GM21529 (cell line): ENCODE data around the gene FAAP100.

Experiments
- ATAC-seq: cut with Tn5 transposase; IDR thresholded peaks from one replicate; pipeline ENCODE4 v1.9.1; 2021; ENCODE audit not compliant: unreplicated experiment

FAAP100 gene

GRCh38 chr17:81513372-81513752, 38.8 kb downstream of the FAAP100 start:
- no peak for ATAC-seq

- ATAC-seq: peak; percentile 35
Measured at GRCh38 chr17:81512562-81513371, 39.4 kb downstream of the FAAP100 start, which contains the start of gene ACTG1. TSS of gene ACTG1 (minus strand) at chr17:81512799. CDS start at chr17:81512354, 445 bp downstream.

- ATAC-seq: peak; percentile 6
Measured at GRCh38 chr17:81511804-81512561, 40.2 kb downstream of the FAAP100 start.

DNA sequence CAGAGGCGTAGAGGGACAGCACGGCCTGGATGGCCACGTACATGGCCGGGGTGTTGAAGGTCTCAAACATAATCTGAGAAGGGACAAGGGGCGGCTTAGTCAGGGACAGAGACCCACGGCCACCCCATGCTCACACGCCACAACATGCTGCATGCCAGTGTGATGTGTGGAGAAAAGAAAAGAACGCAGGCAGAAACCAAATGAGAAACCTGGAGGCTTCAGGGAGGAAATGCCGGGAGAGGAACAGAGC, 40.7 kb downstream of the FAAP100 start:
- no peak for ATAC-seq

- ATAC-seq: no peak
Measured at GRCh38 chr17:81510785-81511553, 41.2 kb downstream of the FAAP100 start.

DNA sequence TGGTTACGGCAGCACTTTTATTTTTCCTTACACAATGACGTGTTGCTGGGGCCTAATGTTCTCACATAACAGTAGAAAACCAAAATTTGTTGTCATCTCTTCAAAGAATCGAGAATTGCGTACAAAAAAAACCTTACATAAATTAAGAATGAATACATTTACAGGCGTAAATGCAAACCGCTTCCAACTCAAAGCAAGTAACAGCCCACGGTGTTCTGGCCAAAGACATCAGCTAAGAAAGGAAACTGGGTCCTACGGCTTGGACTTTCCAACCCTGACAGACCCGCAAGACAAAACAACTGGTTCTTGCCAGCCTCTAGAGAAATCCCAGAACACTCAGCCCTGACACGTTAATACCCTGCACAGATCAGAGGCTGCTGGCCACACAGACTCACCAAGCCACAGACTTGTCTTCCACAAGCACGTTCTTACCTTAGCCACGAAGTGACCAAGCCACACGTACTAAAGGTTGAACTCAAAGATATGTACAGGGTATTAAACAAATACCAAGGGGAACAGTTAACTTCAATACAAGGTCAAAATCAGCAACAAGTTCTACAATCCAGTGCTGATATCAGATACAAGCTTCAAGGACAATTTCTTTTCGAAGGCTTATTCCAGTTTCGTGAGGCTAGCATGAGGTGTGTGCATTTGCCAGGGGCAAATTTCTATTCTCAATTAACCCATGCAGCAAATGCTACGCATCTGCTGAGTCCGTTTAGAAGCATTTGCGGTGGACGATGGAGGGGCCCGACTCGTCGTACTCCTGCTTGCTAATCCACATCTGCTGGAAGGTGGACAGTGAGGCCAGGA, 42.0 kb downstream of the FAAP100 start:
- no peak for ATAC-seq

- ATAC-seq: no peak
Measured at GRCh38 chr17:81509207-81509971, 42.8 kb downstream of the FAAP100 start.

- ATAC-seq: no peak
Measured at GRCh38 chr17:81508639-81509206, 43.4 kb downstream of the FAAP100 start.

DNA sequence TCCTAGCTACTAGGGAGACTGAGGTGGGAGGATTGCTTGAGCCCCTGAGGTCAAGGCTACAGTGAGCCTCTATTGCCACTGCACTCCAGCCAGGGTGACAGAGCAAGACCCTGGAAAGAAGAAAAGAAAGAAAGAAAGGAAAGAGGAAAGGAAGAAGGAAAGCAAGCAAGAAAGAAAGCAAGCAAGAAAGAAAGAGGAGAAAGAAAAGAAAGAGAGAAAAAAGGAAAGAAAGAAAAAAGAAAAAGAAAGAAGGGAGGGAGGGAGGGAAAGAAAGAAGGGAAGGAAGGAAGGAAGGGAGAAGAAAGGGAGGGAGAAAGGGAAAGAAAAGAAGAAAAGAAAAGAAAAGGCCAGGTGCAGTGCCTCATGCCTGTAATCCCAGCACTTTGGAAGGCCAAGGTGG, 48.5 kb downstream of the FAAP100 start:
- ATAC-seq: no peak

- ATAC-seq: no peak
Measured at GRCh38 chr17:81502471-81503017, 49.6 kb downstream of the FAAP100 start.

- ATAC-seq: no peak
Measured at GRCh38 chr17:81500047-81500446, 52.1 kb downstream of the FAAP100 start.

- ATAC-seq: no peak
Measured at GRCh38 chr17:81499601-81499970, 52.6 kb downstream of the FAAP100 start.

GRCh38 chr17:81498953-81499600, 53.1 kb downstream of the FAAP100 start:
- no peak for ATAC-seq

DNA sequence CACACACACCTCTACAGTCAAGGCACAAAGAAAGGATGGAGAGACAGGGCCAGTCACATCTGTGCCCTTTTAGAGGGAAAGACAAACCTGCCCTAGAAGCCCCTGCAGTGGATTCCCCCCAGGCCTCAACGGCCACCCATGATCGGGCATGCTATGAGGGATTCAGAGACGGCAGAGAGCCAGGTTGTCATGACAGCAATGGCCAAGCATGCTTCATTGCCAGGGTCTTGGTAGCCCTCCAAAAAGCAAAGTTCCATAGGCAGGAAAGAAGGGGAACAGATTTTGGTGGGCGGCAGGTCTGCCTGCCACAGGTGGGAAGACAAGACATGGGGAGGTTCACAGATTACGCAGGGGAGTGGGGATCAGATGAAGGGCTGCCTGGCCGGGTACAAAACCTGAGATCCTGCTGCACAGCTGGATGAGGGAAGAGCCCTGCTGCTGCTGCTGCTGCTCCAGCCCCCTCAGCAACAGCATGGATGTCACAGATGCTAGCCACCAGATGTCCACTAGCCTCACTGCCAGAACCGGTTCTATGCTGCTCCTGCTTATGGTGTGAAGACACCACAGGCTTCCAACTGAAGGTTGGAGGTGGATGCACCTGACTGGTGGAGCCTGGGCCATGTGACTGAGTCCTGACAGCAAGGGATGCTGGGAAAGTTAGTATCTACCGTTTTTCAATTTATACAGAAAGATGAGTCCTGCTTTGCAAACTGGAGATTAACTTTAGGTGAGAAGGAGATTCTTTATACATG, 57.4 kb downstream of the FAAP100 start:
- no peak for ATAC-seq

DNA sequence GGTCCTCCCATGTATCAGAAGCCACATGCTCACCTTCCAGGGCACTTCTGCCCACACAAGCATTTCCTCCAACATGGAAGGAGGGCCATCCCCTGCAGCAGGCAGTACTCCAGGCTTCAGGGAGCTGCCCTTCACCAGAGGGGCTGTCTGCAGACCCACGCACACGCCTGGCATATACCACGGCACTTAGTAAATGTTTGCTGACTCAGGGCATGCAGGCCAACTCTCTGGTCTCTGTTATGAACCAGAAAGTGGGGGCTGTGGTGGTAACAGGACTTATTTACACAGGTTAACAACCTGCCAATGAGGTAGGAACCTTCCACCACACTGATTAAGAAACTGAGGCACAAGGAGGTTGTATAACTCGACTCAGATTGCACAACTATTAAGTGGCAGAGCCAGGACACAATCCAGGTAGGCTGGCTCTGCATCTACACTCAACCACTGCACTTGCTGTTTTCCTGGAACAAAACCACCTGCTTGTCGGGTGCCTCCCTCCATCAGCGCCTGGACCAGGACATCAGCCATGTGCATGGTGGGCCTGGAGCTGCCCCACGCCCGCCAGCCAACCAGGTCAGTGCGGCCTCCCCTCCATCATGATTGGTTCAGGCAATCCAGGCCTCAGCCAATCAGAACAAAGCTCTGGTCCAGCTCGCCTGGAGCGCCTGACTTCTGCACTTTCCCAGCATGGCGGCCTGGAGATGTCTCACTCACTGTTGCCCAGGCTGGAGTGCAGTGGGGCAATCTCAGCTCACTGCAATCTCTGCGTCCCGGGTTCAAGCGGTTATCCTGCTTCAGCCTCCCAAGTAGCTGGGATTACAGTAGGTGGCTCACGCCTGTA, 58.7 kb downstream of the FAAP100 start:
- no peak for ATAC-seq

DNA sequence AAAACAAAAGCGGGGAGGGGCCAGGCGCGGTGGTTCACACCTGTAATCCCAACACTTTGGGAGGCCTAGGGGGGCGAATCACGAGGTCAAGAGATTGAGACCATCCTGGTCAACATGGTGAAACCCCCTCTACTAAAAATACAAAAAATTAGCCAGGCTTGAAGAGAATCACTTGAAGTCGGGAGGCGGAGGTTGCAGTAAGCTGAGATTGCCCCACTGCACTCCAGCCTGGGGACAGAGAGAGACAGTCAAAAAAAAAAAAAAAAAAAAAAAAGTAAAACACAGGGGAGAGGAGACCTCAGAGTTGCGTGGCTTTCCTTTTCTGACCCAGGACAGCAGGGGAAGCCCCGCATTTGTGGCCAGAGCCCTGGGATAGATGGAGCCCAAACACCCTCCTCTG, 59.4 kb downstream of the FAAP100 start:
- ATAC-seq: no peak

DNA sequence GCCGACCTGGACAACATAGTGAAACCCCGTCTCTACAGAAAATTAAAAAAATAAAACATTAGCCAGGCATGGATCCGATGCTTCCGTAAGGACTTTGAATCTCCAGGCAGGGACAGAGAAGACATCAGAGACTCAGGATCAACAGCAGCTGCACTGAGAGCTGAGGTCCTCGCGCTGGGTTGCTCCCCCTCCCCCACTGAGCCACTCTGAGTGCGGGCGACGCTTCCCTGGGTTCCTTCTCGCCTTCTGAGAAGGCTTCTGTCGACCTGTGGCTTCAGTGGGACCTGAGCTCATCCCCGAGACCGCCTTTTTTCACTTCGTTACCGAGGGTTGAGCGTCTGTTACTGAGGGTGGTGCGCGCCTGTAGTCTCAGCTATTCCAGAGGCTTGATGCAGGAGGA, 60.0 kb downstream of the FAAP100 start:
- no peak for ATAC-seq

- ATAC-seq: no peak
Measured at GRCh38 chr17:81491761-81492160, 60.4 kb downstream of the FAAP100 start.
